ENCODE results near the gene LIAS. TPM values are rescaled to one million over a fixed set of nuclear protein-coding genes. Genes with fewer than 3 reads are reported as not detected.
"Not testable (repeated sequence)": the region's sequence is repeated elsewhere in the genome, so short reads cannot be mapped to it uniquely, and the experiment has no call there.

LIAS gene
- total RNA-seq, 6 experiments from 2014 or later = 6.9 to 9.4 (median 8.1) TPM

GRCh38 chr4:39504538-39504937, 45.7 kb downstream of the LIAS start:
- no peaks in the 10 kb centered on the region for H3K9me3 Mint-ChIP-seq
- H3K4me1 Mint-ChIP-seq (ENCODE audit: low read depth) = peaks cover 37% of the 10 kb centered on the region
- no peak overlapping the region for H3K4me3 Mint-ChIP-seq
- peak overlapping the region; percentile 45 for H3K27ac Mint-ChIP-seq
- no peak for DNase-seq
- no peak for TF ChIP-seq CTCF (IDR thresholded peaks at IDR 0.05)
- peaks cover 32% of the 10 kb centered on the region for H3K36me3 Mint-ChIP-seq (ENCODE audit: low read depth)
- H3K27me3 Mint-ChIP-seq (ENCODE audit: insufficient read depth) = no peaks in the 10 kb centered on the region

GRCh38 chr4:39505581-39505980, 46.7 kb downstream of the LIAS start:
- peaks cover 36% of the 10 kb centered on the region for H3K36me3 Mint-ChIP-seq (ENCODE audit: low read depth)
- no peak overlapping the region for H3K4me3 Mint-ChIP-seq
- H3K27me3 Mint-ChIP-seq (ENCODE audit: insufficient read depth) = no peaks in the 10 kb centered on the region
- peaks cover 37% of the 10 kb centered on the region for H3K4me1 Mint-ChIP-seq (ENCODE audit: low read depth)
- H3K27ac Mint-ChIP-seq = peak overlapping the region; percentile 18; the same call in 1 of the 2 replicates
- no peak for TF ChIP-seq CTCF (IDR thresholded peaks at IDR 0.05)
- DNase-seq = no peak
- no peaks in the 10 kb centered on the region for H3K9me3 Mint-ChIP-seq

- Mint-ChIP-seq H3K4me1 (ENCODE audit: low read depth) (peaks cover 8% of the 10 kb centered on the region), H3K9me3 (no peaks in the 10 kb centered on the region), H3K4me3 (no peak overlapping the region), H3K27me3 (ENCODE audit: insufficient read depth) (no peaks in the 10 kb centered on the region), H3K27ac (no peak overlapping the region), H3K36me3 (ENCODE audit: low read depth) (peaks cover 25% of the 10 kb centered on the region)
- no peak for DNase-seq
- TF ChIP-seq CTCF (IDR thresholded peaks at IDR 0.05) = no peak
Observed at GRCh38 chr4:39510348-39510929, 51.6 kb downstream of the LIAS start.

- H3K36me3 Mint-ChIP-seq (ENCODE audit: low read depth) = peaks cover 28% of the 10 kb centered on the region
- not testable (repeated sequence) for H3K27ac Mint-ChIP-seq; H3K4me3 Mint-ChIP-seq; H3K27me3 Mint-ChIP-seq (ENCODE audit: insufficient read depth); H3K4me1 Mint-ChIP-seq (ENCODE audit: low read depth); DNase-seq; H3K9me3 Mint-ChIP-seq
Observed at GRCh38 chr4:39514266-39514665, 55.4 kb downstream of the LIAS start.

GRCh38 chr4:39514888-39515401, 56.1 kb downstream of the LIAS start:
- DNase-seq = peak; percentile 34
- H3K27me3 Mint-ChIP-seq (ENCODE audit: insufficient read depth) = no peaks in the 10 kb centered on the region
- TF ChIP-seq CTCF (IDR thresholded peaks at IDR 0.05) = no peak
- H3K36me3 Mint-ChIP-seq (ENCODE audit: low read depth) = peaks cover 23% of the 10 kb centered on the region
- peaks cover 6% of the 10 kb centered on the region for H3K4me1 Mint-ChIP-seq (ENCODE audit: low read depth)
- peak overlapping the region; percentile 36; the same call in 1 of the 2 replicates for H3K4me3 Mint-ChIP-seq
- H3K9me3 Mint-ChIP-seq = no peaks in the 10 kb centered on the region
- peak overlapping the region; percentile 97 for H3K27ac Mint-ChIP-seq

GRCh38 chr4:39515669-39516401, 57.0 kb downstream of the LIAS start:
- Mint-ChIP-seq H3K27ac (peak overlapping the region; percentile 97), H3K36me3 (ENCODE audit: low read depth) (peaks cover 19% of the 10 kb centered on the region)
- H3K9me3 Mint-ChIP-seq; H3K4me3 Mint-ChIP-seq; DNase-seq; H3K27me3 Mint-ChIP-seq (ENCODE audit: insufficient read depth); H3K4me1 Mint-ChIP-seq (ENCODE audit: low read depth): not testable (repeated sequence)
